Panc1 (cell line): ENCODE measurements around the gene NDST1. TPM values are rescaled to one million over a fixed set of nuclear protein-coding genes. Genes with fewer than 3 reads are reported as not detected.

ENCODE experiments used
- ATAC-seq: fragments of 200-7000 bp; cut with Tn5 transposase; 2 replicates; pipeline ENCODE4 v1.9.1; 2020; ENCODE audit warnings: mild to moderate bottlenecking, moderate library complexity
- BruUV-seq: library from RNA; stranded (reverse); fragments of 400-500 nt; replicated peaks from 2 replicates; lab custom pipeline; 2021; lab: Mats Ljungman, UMichigan
- CTCF ChIA-PET: fragments of 300-600 bp; sonication (Branson Sonifier 250); formaldehyde crosslinking; loops from one replicate; lab custom pipeline; 2022; ENCODE audit warnings: antibody characterized with exemption; lab: Charles Lee
- POLR2A ChIA-PET: fragments of 300-600 bp; sonication (Branson Sonifier 250); formaldehyde crosslinking; loops from one replicate; lab custom pipeline; 2022; ENCODE audit warnings: antibody characterized with exemption; lab: Charles Lee
- DNase-seq: peaks from one replicate; pipeline ENCODE4 v3.0.0-alpha.2; 2010; ENCODE audit warnings: low read depth, low spot score
- H3K27ac ChIP-seq: 2 replicates; pipeline ENCODE4 v1.5.1; 2011; ENCODE audit warnings: mild to moderate bottlenecking, low read length, inconsistent platforms
- H3K27me3 ChIP-seq: fragments of 200-500 bp; sonication (Bioruptor generic); 2 replicates; pipeline ENCODE4 v1.6.0; 2014; ENCODE audit warnings: low read length, inconsistent platforms; ENCODE audit not compliant: control insufficient read depth, insufficient read depth
- H3K36me3 ChIP-seq: fragments of 200-500 bp; sonication (Bioruptor generic); 2 replicates; pipeline ENCODE4 v1.5.1; 2014; ENCODE audit warnings: inconsistent platforms, mild to moderate bottlenecking, low read length, moderate library complexity; ENCODE audit not compliant: control insufficient read depth, insufficient read depth
- H3K4me1 ChIP-seq: 2 replicates; pipeline ENCODE4 v1.5.1; 2011; ENCODE audit warnings: inconsistent platforms, mild to moderate bottlenecking, low read length, moderate library complexity; ENCODE audit not compliant: control insufficient read depth, insufficient read depth
- H3K4me3 ChIP-seq, 2 experiments: 2 replicates each; pipeline ENCODE4 v1.5.1; 2011 to 2012; ENCODE audit warnings: low read depth in 2 of 2, low read length in 2 of 2, mild to moderate bottlenecking in 2 of 2, inconsistent platforms in 1 of 2, moderate library complexity in 1 of 2
- H3K9me3 ChIP-seq: fragments of 200-500 bp; sonication (Bioruptor generic); 2 replicates; pipeline ENCODE4 v1.5.1; 2014; ENCODE audit warnings: low read depth, mild to moderate bottlenecking, inconsistent platforms, low read length, moderate library complexity; ENCODE audit not compliant: control insufficient read depth, insufficient read depth
- CTCF ChIP-seq: fragments of 450-650 bp; IDR thresholded peaks from 2 replicates; pipeline ENCODE4 v1.5.1; 2017; ENCODE audit warnings: mild to moderate bottlenecking
- POLR2AphosphoS5 ChIP-seq: IDR thresholded peaks from 2 replicates; pipeline ENCODE4 v1.6.1; 2012; ENCODE audit warnings: mild to moderate bottlenecking, low read depth, low read length, moderate library complexity
- REST ChIP-seq, 2 experiments: IDR thresholded peaks; 2 replicates each; pipeline ENCODE4 v1.6.1; 2011 to 2012; ENCODE audit warnings: low read depth in 2 of 2, control low read depth in 1 of 2, low read length in 1 of 2, mild to moderate bottlenecking in 1 of 2, moderate library complexity in 1 of 2; ENCODE audit not compliant: insufficient read depth in 1 of 2
- SIN3A ChIP-seq: IDR thresholded peaks from 2 replicates; pipeline ENCODE4 v1.6.1; 2012; ENCODE audit warnings: low read depth, mild to moderate bottlenecking, low read length, moderate library complexity, borderline replicate concordance; ENCODE audit not compliant: insufficient read depth
- TCF7L2 ChIP-seq: IDR thresholded peaks from 2 replicates; pipeline ENCODE4 v1.6.1; 2011; ENCODE audit warnings: mild to moderate bottlenecking, low read depth, low read length, inconsistent platforms
- in situ Hi-C: cut with HindIII; loops from 2 replicates; pipeline ENCODE4 v1.10.0; 2016; ENCODE audit warnings: low sequenced_read_pairs, low pct_unique_long_range_greater_than_20kb
- intact Hi-C: fragments of 100-400 bp; cut with micrococcal nuclease; formaldehyde crosslinking; loops from one replicate; pipeline ENCODE4 v1.10.0; 2022; ENCODE audit not compliant: unreplicated experiment
- total RNA-seq: library from RNA; stranded (reverse); gene quantifications from one replicate; pipeline ENCODE4 v1.2.1, GENCODE V29; 2021; ENCODE audit not compliant: unreplicated experiment

The NDST1 gene
- total RNA-seq, 1 experiment from 2014 or later = 142 TPM

- ChIA-PET CTCF (no interaction called here), POLR2A (no interaction called here)
- in situ Hi-C loops = no loop called here
- no peak for TF ChIP-seq CTCF
- no peak for TF ChIP-seq SIN3A
- no peak for TF ChIP-seq REST (IDR thresholded peaks at IDR 0.05; ENCODE audit: insufficient read depth in 1 of 2, low read depth in 2 of 2, low read length in 1 of 2)
- no peak for TF ChIP-seq POLR2AphosphoS5
- TF ChIP-seq TCF7L2 = no peak
- DNase-seq = no peak
- Histone ChIP-seq H3K9me3 (no peaks in the 10 kb centered on the region), H3K27me3 (no peaks in the 10 kb centered on the region), H3K4me3 (no peak overlapping the region), H3K27ac (0 out of 2 replicates have a peak overlapping the region, but pooled peaks have one; percentile 4), H3K36me3 (no peaks in the 10 kb centered on the region), H3K4me1 (peaks cover 88% of the 10 kb centered on the region)
- no TSS peak for BruUV-seq
- no peak for ATAC-seq
- intact Hi-C loops = no loop called here
These were observed 2.1 kb upstream of the NDST1 start for GRCh38 chr5:150505816-150506215.

- no peaks in the 10 kb centered on the region for H3K9me3 ChIP-seq
- no peaks in the 10 kb centered on the region for H3K36me3 ChIP-seq
- no TSS peak for BruUV-seq
- no peak overlapping the region for H3K4me3 ChIP-seq
- H3K27ac ChIP-seq = peak overlapping the region; percentile 45
- no peak for TF ChIP-seq SIN3A
- no peak for TF ChIP-seq POLR2AphosphoS5
- TF ChIP-seq TCF7L2 = no peak
- TF ChIP-seq REST (IDR thresholded peaks at IDR 0.05; ENCODE audit: insufficient read depth in 1 of 2, low read depth in 2 of 2, low read length in 1 of 2) = no peak
- no peak for TF ChIP-seq CTCF
- in situ Hi-C loops (no loop called here), intact Hi-C loops (no loop called here)
- ChIA-PET CTCF (no interaction called here), POLR2A (interaction anchor here (0.6 kb wide), 1 partner anchor 73 kb away, joined by 4 read pairs; no protein-coding TSS in a partner anchor)
- no peak for ATAC-seq
- peaks cover 88% of the 10 kb centered on the region for H3K4me1 ChIP-seq
- no peak for DNase-seq
- H3K27me3 ChIP-seq = no peaks in the 10 kb centered on the region
These were observed 1.1 kb upstream of the NDST1 start for GRCh38 chr5:150506571-150507473.
